HG03565 (cell line): ENCODE measurements around the gene CCDC170.
"Not testable (repeated sequence)": the region's sequence is repeated elsewhere in the genome, so short reads cannot be mapped to it uniquely, and the experiment has no call there.

ENCODE experiments used
- ATAC-seq: cut with Tn5 transposase; IDR thresholded peaks from one replicate; pipeline ENCODE4 v1.9.1; 2021; ENCODE audit warnings: mild to moderate bottlenecking, moderate library complexity; ENCODE audit not compliant: unreplicated experiment

CCDC170 gene

DNA sequence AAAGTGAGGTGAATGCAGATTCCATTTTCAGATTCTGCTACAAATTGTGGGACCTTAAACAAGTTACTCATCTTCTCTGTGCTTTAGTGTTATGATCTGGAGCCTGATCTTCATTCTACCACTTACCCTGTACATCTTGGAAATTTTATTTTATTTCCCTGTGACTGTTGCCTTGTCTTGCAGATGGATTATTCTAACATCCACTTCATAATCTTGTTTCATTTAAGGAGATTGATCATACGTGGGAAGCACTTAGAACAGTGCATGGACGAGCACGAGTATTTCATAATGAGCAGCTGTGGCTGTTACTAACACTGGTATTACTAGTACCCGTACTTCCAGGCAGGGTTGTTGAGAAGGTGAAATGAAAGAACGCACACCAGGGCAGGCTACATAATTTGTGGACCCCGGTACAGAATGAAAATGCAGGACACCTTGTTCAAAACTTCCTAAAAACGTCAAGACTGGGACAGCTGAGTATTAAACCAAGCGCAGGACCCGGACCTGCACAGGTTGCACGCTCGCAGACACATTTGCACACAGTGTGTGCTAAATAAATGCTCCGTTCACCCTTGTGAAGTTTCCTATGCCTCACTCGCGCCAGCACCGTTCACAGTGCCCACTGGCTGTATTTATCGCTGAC lies 535 bp upstream of the CCDC170 start:
- ATAC-seq, result no peak

DNA sequence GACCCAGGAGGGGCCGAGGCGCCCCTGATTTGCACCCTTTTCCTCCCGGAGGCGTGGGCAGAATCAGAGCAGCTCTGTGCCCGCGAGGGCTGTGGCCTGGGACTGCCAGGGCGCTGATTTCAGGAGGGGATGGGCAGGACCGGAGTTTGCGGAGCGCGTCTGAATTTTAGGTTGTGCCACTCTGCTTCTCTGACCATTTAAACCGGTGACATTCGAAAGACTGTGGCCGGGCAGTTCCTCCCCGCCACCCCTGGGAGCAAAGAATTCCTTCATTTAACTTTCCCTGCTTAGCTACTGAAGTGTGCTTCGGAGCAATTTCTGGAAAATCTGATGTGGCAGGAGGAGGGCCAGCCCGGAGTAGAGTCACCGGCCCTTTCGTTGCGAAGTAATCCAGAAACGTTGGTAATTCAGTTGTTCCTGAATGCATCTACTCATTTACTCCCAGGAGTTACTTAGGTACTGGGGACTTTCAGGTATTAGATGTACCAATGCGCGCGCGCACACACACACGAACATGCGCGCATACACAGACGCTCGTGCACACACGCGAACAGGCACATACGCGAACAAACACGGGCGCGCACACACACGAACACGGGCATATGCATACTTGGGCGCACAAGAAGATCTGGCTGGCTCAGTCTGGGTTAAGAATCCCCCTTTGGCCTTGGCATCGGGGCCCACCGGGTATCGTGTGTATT lies 568 bp downstream of the CCDC170 start:
- ATAC-seq, result no peak

DNA sequence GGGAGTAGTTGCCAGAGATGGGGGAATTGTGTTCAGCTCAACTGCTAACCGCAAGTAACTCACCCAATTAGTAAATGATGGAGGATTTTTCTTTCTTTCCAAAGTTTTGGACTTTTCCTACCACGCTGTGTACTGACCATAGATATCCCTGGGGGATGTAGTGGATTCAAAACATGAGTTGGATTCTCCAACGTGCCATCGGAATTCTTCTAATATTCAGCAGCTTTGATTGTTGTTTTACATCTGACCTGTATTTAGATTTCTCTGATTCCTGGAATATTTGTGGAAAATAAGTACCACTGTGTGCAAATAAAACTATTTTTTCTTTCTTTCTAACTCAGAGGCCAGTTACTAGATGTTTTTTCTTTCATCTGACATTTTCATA lies 1.1 kb downstream of the CCDC170 start:
- ATAC-seq, result no peak

DNA sequence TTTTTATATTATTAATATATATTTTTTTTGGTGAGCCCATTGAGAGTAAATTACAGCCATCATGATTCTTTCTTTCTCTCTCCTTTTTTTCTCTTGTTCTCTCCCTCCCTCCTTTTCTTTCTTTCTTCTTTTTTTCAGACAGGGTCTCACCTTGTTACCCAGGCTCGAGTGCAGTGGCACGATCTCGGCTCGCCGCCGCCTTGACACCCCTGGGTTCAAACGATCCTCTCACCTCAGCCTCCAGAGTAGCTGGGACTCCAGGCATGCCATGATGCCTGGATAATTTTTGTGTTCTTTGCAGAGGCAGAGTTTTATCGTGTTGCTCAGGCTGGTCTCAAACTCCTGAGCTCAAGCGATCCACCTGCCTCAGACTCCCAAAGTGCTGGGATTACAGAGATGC lies 1.6 kb downstream of the CCDC170 start:
- no peak for ATAC-seq

DNA sequence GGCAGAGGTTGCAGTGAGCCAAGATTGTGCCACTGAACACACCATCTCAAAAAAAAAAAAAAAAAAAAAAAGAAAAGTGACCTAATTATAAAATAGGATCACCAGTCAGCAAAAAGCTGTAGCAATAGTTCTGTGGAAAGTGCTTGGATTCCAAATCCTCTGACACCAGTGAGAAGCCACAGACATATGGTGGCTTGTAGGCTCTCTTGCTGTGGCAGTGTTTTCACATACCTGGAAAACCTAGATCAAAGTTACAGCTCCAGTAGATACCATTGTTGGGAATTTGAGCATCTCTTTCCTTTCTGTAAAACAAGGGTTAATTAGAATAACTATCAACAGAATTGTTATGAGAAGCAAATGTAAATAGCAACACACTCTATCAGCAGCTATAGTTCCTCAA lies 4.1 kb downstream of the CCDC170 start:
- peak; percentile 25 for ATAC-seq

DNA sequence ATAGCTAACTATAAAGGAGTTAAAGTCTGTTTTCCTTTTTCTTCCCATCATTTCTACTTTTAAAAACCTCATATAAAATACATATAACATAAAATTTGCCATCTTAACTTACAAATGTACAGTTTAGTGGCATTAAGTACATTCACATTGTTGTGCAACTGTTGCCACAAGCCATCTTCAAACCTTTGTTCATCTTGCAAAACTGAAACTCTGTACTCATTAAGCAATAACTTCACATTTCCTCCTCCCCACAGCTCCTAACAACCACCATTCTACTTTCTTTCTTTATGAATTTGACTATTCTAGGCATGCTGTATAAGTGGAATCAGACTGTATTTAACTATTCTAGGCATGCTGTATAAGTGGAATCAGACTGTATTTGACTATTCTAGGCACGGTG lies 4.5 kb downstream of the CCDC170 start:
- ATAC-seq, result peak; percentile 71

DNA sequence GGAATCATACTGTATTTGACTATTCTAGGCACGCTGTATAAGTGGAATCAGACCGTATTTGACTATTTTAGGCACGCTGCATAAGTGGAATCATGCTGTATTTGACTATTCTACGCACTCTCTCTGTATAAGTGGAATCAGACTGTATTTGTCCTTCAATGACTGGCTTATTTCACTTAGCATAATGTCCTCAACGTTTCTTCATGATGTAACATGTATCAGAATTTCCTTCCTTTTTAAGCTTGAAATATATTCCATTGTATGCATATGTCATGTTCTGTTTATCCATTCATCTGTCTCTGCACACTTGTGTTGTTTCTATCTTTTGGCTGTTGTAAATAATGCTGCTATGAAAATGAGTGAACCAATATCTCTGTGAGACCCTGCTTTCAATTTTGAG lies 5.7 kb downstream of the CCDC170 start:
- ATAC-seq, result no peak

DNA sequence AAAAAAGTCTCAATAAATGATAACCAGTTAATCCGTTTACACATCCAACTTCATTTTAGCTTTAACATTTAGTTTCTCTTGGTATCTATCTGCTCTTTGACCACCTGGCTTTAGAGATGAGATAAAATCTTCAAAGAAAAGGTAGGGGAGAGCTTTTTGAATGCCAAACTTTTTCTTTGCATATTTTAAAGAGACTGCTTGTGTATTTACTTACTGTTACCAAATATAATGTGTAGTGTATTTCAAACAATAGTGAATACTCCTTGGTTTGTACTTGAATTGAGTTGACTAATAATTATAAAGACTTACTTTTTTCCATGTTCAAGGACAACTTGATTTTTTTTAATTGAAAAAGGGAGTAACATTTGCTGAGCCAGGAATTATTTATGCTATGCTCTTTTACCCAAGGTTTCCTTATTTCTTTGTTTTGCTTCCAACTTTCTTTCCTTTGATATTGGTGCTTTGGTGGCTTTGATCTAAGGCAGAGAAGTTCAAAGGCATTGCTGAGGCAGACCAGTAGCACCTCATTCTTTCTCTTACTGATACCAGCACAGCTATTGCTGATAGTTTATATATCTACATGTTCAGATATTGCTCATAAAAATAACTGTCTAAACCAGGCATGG lies 7.8 kb downstream of the CCDC170 start:
- no peak for ATAC-seq

DNA sequence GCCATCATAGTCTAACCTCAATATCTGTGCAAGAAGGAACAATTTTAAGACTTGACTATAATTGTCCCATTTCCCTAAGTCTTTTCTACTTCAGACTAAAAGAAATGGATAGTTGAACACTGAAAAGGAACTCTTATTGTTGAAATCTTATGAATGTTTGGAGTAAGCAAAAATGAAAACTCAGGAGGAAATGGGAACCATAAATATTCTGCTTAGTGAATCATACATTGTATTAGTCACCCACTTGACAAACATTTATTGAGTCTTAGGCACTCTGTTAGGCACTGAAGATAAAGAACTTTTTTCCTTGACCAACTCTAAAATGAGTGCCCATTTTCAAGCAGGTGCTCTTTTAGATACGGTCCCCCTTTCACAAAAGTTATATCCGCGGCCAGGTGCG lies 8.7 kb downstream of the CCDC170 start:
- ATAC-seq, result no peak

DNA sequence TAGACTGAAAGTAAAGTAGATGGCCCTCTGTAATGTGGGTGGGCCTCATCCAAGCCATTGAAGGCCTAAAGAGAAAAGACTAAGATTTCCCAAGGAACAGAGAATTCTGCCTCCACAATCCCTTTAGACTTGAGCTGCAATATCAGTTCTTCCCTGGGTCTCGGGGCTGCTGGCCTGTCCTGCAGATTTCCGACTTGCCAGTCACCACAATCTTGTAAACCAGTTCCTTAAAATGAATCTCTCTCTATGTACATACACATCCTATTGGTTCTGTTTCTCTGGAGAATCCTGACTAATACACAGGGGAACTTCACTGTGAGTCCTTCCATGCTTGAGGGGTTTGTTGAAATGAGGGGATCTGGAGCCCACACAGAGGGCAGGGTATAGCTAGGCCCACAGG lies 12.9 kb downstream of the CCDC170 start:
- ATAC-seq, result no peak

DNA sequence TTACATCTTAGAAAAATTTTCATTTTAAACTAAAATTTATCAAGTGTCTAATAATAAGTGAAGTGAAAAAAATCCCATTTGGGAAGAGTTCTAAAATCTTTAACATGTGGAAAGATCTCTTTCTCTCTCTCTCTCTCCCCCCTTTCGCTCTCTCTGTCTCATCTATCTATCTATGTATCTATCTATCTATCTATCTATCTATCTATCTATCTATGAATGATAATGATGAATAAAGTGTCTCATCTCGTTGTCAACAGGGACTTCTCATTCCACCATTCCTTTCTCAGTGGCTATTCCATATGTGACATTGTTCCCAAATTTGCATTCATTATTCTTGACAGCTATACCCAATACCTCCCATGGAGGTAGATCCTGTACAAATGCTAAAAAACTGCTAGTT lies 15.2 kb downstream of the CCDC170 start:
- ATAC-seq, result no peak

DNA sequence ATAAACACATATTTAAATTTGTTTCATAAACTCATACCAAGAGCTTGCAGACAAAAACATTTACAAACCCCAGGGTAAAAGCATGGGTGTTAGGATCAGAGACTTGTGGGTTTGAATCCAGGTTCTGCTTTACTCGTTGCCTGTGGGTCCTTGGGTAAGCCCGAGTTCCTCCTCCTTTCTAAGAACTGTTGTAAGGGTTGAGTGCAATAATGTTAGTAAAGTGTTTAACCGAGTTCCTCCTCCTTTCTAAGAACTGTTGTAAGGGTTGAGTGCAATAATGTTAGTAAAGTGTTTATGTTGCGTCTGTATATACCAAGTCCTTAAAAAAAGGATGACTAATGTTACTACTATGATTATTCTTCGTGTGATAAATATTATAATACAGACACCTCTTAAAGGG lies 18.7 kb downstream of the CCDC170 start:
- ATAC-seq, result no peak

DNA sequence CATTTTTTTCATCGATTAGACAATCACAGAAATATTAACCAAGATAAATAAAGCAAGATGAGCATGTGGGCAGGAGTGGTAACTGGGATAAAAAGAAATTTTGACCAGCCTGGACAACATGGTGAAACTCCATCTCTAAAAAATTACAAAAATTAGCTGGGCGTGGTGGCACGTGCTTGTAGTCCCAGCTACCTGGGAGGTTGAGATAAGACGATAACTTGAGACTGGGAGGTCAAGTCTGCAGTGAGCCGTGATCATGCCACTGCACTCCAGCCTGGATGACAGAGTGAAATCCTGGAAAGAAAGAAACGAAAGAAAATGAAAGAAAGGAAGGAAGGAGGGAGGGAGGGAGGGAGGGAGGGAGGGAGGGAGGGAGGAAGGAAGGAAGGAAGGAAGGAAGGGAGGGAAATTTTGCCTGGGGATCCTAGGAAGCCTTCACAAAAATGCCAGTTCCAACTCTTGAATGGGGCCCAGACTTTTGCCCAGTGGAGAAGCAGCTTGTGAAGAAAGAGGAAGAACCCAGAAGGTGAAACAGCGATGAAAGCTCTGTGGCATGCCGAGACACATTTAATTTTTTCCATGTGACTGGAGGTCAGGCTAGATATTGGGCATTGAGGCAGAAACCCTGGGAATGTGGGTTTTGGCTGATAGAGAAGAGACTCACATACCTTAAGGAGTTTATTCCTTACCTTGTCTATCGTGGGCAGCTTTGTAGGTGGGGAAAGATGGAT lies 20.3 kb downstream of the CCDC170 start:
- ATAC-seq, result no peak

DNA sequence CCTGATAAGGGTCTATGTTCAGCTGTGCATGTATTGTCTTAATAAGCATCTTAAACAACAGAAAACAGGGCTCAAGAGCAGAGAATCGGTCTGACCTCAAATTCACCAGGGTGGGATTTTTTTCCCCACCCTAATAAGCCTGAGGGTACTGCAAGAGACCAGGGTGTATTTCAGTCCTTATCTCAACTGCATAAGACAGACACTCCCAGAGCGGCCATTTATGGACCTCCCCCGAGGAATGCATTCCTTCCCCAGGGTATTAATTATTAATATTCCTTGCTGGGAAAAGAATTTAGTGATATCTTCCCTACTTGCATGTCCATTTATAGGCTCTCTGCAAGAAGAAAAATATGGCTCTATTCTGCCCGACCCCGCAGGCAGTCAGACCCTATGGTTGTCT lies 25.2 kb downstream of the CCDC170 start:
- ATAC-seq, result not testable (repeated sequence)

DNA sequence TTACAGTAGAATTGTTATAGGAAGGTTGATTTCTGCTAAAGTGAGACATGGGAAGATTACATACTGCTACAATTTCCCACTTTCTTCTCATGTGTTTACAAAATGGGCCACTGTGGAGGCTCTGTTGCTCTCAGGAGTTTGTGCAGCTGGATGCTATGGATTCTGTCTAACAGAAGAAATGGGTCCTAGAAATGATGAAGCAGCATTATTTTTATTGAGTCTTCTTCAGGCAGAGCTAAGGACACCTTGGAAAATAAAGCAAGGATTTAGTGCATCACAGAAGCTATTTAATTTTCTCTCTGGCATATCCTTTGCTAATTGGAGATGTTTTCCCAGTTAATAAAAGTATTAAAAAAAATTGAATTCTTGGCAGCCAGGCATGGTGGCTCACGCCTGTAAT lies 29.2 kb downstream of the CCDC170 start:
- ATAC-seq, result no peak

DNA sequence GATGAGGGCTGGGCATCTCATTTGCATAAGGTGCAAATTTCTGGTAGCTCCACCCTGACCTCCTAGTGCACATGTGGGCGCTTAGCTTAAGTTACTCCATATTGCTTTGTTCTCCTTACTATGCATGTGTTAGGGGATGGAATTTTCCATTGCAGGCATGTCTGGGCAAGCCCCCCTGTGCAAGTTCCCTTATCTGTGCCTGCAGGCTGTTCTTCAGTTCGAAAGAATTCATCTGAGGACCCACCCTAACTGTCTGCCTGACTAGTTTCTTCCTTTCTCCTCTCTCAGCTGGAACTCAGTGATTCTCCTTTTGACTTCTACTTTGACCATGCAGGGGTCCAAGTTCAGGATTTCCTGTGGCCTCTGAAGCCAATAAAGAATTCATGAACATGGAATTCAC lies 30.2 kb downstream of the CCDC170 start:
- no peak for ATAC-seq

DNA sequence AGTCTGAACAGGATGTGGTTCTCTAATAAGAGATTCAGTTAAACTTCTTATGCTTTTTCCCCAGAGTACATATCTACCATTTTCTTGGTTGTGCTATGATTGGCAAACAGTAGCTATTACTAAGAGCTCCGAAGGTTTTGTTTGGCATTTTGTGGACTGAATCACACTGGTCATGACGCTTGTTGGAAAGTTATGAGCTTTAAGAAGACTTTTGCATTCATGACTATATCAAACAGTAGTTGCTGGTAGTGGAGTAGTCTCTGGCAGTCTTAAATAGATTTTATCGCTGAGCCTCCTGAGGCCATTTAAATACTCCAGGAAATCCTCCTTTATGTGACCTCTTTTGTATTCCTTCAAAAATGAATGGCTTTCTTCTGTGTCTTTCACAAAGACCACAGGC lies 40.8 kb downstream of the CCDC170 start:
- ATAC-seq, result no peak

DNA sequence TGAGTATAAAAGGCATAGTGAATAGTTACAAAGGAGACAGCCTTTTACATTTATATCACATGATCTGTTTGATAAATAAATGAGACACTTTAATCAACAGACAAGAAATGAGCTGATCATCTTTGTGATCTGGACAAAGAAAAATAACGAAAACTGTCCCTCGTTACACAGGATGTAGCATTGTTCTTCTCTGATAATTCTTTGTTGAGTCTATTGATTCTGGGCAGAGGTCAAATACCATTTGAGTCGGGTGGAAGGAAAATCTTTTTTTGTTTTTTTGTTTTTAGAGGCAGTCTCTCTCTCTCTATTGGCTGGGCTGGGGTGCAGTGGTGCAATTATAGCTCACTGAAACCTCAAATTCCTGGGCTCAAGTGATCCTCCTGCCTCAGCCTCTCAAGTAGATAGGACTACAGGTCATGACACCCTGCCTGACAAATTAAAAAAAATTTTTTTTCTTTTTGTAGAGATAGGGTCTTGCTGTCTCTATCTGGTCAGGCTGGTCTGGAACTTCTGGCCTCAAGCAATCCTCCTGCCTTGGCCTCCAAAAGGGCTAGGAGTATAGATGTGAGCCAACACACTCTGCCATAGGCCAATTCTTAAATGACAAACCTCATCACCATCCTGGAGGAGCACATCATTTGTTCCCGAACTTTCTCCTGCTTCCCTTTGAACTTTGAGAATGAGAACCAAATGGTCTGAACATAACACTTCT lies 41.8 kb downstream of the CCDC170 start:
- ATAC-seq, result no peak

DNA sequence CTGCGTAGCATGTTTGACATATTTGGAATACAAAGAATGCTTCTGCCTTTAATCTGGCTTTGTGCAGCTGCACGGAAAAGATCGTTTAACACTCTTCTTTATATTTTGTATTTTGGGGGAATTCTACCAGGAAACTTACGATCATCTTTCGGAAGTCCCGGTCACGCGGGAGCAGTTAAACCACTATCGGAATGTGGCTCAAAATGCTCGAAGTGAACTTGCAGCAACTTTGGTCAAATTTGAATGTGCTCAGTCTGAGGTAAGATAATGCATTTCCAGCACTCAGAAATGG lies 42.3 kb downstream of the CCDC170 start:
- no peak for ATAC-seq

DNA sequence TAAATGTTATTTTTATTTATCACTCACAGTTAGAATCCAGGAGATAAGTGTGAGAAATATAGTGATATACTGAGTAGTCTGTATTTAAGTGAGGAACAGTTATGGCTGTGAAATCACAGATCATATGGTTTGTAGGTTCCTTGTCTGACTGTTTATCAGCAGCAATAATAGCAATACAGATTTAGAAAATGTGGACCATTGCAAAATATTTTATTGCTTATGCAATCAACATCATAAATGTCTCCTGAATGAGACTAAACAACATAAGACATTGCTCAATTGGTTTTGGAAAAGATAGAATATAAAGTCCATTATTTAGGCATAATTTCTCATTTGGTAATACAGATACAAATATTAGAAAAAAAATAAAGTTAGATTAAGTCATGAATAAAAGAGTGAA lies 43.7 kb downstream of the CCDC170 start:
- ATAC-seq, result no peak

DNA sequence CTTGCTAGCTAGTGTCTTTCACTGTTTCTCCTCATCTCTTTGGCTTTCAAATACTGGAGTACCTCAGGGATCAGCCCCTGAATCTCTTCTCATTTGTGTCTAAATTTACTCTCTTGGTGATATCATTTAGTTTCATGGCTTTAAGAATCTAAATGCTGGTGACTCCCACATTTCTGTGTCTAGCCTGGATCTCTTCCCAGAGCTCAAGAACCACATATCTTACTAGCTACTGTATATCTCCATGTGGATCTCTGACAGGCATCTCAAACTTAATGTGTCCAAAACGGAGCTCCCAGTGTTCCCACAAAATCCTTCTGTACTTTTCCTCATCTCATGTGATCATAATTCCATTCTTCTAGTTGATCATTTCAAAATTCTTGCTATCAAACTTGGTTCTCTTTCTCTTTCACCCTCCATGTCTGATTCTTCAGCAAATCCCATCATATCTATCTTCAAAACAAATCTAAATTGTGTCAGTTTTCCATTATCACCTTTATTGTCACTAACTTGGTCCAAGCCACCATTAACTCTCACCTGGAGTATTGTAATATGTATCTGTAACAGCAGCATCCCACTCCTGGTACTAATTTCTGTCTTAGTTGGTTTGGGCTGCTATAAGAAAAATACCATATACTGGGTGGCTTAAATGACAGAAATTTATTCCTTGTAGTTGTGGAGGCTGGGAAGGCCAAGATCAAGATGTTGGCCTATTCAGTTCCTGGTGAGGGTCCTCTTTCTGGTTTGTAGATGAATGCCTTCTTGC lies 45.9 kb downstream of the CCDC170 start:
- no peak for ATAC-seq
